LNCaP clone FGC (cell line): Measurements from ENCODE around the gene SOX5.

Experiments
- DNase-seq: peaks from one replicate; pipeline ENCODE4 v3.0.0-alpha.2; 2011; ENCODE audit warnings: low read depth
- H3K4me3 ChIP-seq: 2 replicates; pipeline ENCODE4 v1.5.1; 2011; ENCODE audit warnings: mild to moderate bottlenecking, low read depth, low read length, control low read depth
- CTCF ChIP-seq: IDR thresholded peaks from 2 replicates; pipeline ENCODE4 v1.5.1; 2012; ENCODE audit warnings: mild to moderate bottlenecking; ENCODE audit not compliant: control insufficient read depth, insufficient read depth; ENCODE audit errors: extremely low read depth

SOX5 gene

GRCh38 chr12:23949348-23950209 is at the start of gene SOX5:
SOX5 (minus strand) TSS chr12:23949670; CDS start chr12:23949601, 69 bp downstream.
- TF ChIP-seq CTCF = no peak
- DNase-seq = no peak
- H3K4me3 ChIP-seq = no peak within 1 kb of the TSS

- no peak overlapping the region for H3K4me3 ChIP-seq
- TF ChIP-seq CTCF = no peak
- no peak for DNase-seq
Measured at GRCh38 chr12:23987046-23987445, 37.6 kb upstream of the SOX5 start.

- no peak for DNase-seq
- H3K4me3 ChIP-seq = no peak overlapping the region
- TF ChIP-seq CTCF = no peak
Measured at GRCh38 chr12:23980826-23981225, 31.4 kb upstream of the SOX5 start.

GRCh38 chr12:23964812-23965211 is 15.3 kb upstream of the SOX5 start:
- DNase-seq = no peak
- no peak overlapping the region for H3K4me3 ChIP-seq
- no peak for TF ChIP-seq CTCF

GRCh38 chr12:23959826-23960225 is 10.4 kb upstream of the SOX5 start:
- H3K4me3 ChIP-seq = no peak overlapping the region
- no peak for TF ChIP-seq CTCF
- no peak for DNase-seq

- H3K4me3 ChIP-seq = no peak overlapping the region
- DNase-seq = no peak
- no peak for TF ChIP-seq CTCF
Measured at GRCh38 chr12:23954332-23954731, 4.9 kb upstream of the SOX5 start.

GRCh38 chr12:23952071-23952470 is 2.6 kb upstream of the SOX5 start:
- TF ChIP-seq CTCF = no peak
- no peak for DNase-seq
- H3K4me3 ChIP-seq = no peak overlapping the region
